A549 (cell line): ENCODE results near the gene TOGARAM1. TPM values are rescaled to one million over a fixed set of nuclear protein-coding genes. Genes with fewer than 3 reads are reported as not detected.

Experiments
- ATAC-seq, 2 experiments: fragments of 200-7000 bp in 1 of 2; fragments of >200 bp in 1 of 2; cut with Nextera tagmentation in 1 of 2; cut with Tn5 transposase in 1 of 2; 3 replicates each; pipeline versions ENCODE4 v1.8.0 to v1.9.1; 2018 to 2020; ENCODE audit warnings: mild to moderate bottlenecking in 1 of 2, moderate library complexity in 1 of 2
- CTCF ChIA-PET: fragments of 300-600 bp; sonication (Branson Sonifier 250); formaldehyde crosslinking; extraction: SDS; loops from one replicate; lab custom pipeline; 2021; ENCODE audit warnings: antibody characterized with exemption, inconsistent platforms; lab: Yijun Ruan, JAX
- POLR2A ChIA-PET: fragments of 350-600 bp; formaldehyde crosslinking; extraction: SDS; loops from one replicate; lab custom pipeline; 2021; ENCODE audit warnings: antibody characterized with exemption, inconsistent platforms; lab: Yijun Ruan, JAX
- DNase-seq, 2 experiments: peaks; one replicate each; pipeline versions ENCODE4 v3.0.0 to v3.0.0-alpha.2; 2011 to 2016; ENCODE audit warnings: low read depth in 1 of 2, low spot score in 1 of 2
- FAIRE-seq: peaks from 2 replicates; lab custom pipeline; 2011; peaks lifted over from hg19 to GRCh38; lab: Jason Lieb, UNC
- H3K27ac ChIP-seq, 2 experiments: fragments of >200 bp; sonication (Bioruptor Twin); formaldehyde crosslinking; 3 replicates each; pipeline ENCODE4 v1.5.1; 2016 to 2017
- H3K4me1 ChIP-seq: fragments of >200 bp; sonication (Bioruptor Twin); formaldehyde crosslinking; 3 replicates; pipeline ENCODE4 v1.6.1; 2016
- H3K4me2 ChIP-seq: fragments of >200 bp; sonication (Bioruptor Twin); formaldehyde crosslinking; 3 replicates; pipeline ENCODE4 v1.6.1; 2016
- H3K4me3 ChIP-seq: fragments of >200 bp; sonication (Bioruptor Twin); formaldehyde crosslinking; 3 replicates; pipeline ENCODE4 v1.5.1; 2016
- H3K9me3 ChIP-seq: fragments of >200 bp; sonication (Bioruptor Twin); formaldehyde crosslinking; 3 replicates; pipeline ENCODE4 v1.6.1; 2016
- BHLHE40 ChIP-seq: IDR thresholded peaks from 2 replicates; pipeline ENCODE4 v1.6.1; 2012; ENCODE audit warnings: low read depth, low read length, inconsistent platforms
- CBX2 ChIP-seq: fragments of 200-600 bp; sonication (generic); IDR thresholded peaks from 2 replicates; pipeline ENCODE4 v1.6.1; 2016; ENCODE audit warnings: low read depth, mild to moderate bottlenecking, borderline replicate concordance
- CEBPB ChIP-seq, 2 experiments: fragments of >200 bp in 1 of 2; sonication (Bioruptor Twin) in 1 of 2; formaldehyde crosslinking in 1 of 2; IDR thresholded peaks; 2 replicates each; pipeline ENCODE4 v1.6.1; 2012 to 2016
- CTCF ChIP-seq: fragments of >200 bp; sonication (Bioruptor Twin); formaldehyde crosslinking; IDR thresholded peaks from 3 replicates; pipeline ENCODE4 v1.5.1; 2016
- EHF ChIP-seq: fragments of 250-450 bp; sonication (Bioruptor Pico); IDR thresholded peaks from 2 replicates; pipeline ENCODE4 v1.5.0; 2020; ENCODE audit warnings: mild to moderate bottlenecking
- FOXS1 ChIP-seq: fragments of 250-450 bp; sonication (Bioruptor Pico); IDR thresholded peaks from 2 replicates; pipeline ENCODE4 v1.5.0; 2020; ENCODE audit warnings: mild to moderate bottlenecking, moderate library complexity
- GATA3 ChIP-seq: IDR thresholded peaks from 2 replicates; pipeline ENCODE4 v1.6.1; 2012; ENCODE audit warnings: borderline replicate concordance
- HES2 ChIP-seq: fragments of >200 bp; sonication (Bioruptor Twin); formaldehyde crosslinking; IDR thresholded peaks from 2 replicates; pipeline ENCODE4 v1.6.1; 2016
- HEYL ChIP-seq: fragments of 250-450 bp; sonication (Bioruptor Pico); IDR thresholded peaks from 2 replicates; pipeline ENCODE4 v1.8.0; 2021; ENCODE audit warnings: mild to moderate bottlenecking, moderate library complexity
- JUN ChIP-seq, 2 experiments: fragments of >200 bp; sonication (Bioruptor Twin); formaldehyde crosslinking; IDR thresholded peaks; 2 replicates in 1 of 2; 3 replicates in 1 of 2; pipeline ENCODE4 v1.6.1; 2016 to 2017
- KDM5A ChIP-seq: fragments of 200-600 bp; sonication (generic); IDR thresholded peaks from 2 replicates; pipeline ENCODE4 v1.6.1; 2016; ENCODE audit warnings: antibody characterized with exemption, mild to moderate bottlenecking
- MAZ ChIP-seq: fragments of 150-350 bp; IDR thresholded peaks from 2 replicates; pipeline ENCODE4 v1.6.1; 2014; ENCODE audit warnings: antibody characterized with exemption, low read depth, low read length, borderline replicate concordance
- MYC ChIP-seq: IDR thresholded peaks from 2 replicates; pipeline ENCODE4 v1.6.1; 2012; ENCODE audit warnings: mild to moderate bottlenecking, inconsistent platforms, low read length, improper control_type of control experiment, borderline replicate concordance
- PBX3 ChIP-seq: IDR thresholded peaks from 2 replicates; pipeline ENCODE4 v1.6.1; 2012
- PHF8 ChIP-seq: fragments of 200-600 bp; sonication (generic); IDR thresholded peaks from 2 replicates; pipeline ENCODE4 v1.6.1; 2016; ENCODE audit warnings: low read depth, mild to moderate bottlenecking, antibody characterized with exemption, moderate library complexity, borderline replicate concordance
- POLR2A ChIP-seq: IDR thresholded peaks from 2 replicates; pipeline ENCODE4 v1.6.1; 2012; ENCODE audit warnings: mild to moderate bottlenecking, low read length
- RAD21 ChIP-seq, 2 experiments: fragments of >200 bp in 1 of 2; sonication (Bioruptor Twin) in 1 of 2; formaldehyde crosslinking in 1 of 2; IDR thresholded peaks in 1 of 2; conservative IDR thresholded peaks in 1 of 2; 2 replicates in 1 of 2; 3 replicates in 1 of 2; pipeline ENCODE4 v1.6.1; 2012 to 2018; ENCODE audit warnings: inconsistent platforms in 1 of 2
- RCOR1 ChIP-seq: fragments of 150-350 bp; IDR thresholded peaks from 2 replicates; pipeline ENCODE4 v1.6.1; 2014; ENCODE audit warnings: antibody characterized with exemption, low read length, low read depth
- SMC3 ChIP-seq: fragments of >200 bp; sonication (Bioruptor Twin); formaldehyde crosslinking; IDR thresholded peaks from 3 replicates; pipeline ENCODE4 v1.6.1; 2018; ENCODE audit warnings: inconsistent platforms
- ZC3H11A ChIP-seq: fragments of 450-650 bp; IDR thresholded peaks from 2 replicates; pipeline ENCODE4 v1.6.1; 2014; ENCODE audit warnings: antibody characterized with exemption, mild to moderate bottlenecking
- ZFP36 ChIP-seq: fragments of 450-650 bp; IDR thresholded peaks from 2 replicates; pipeline ENCODE4 v1.6.1; 2014; ENCODE audit warnings: borderline replicate concordance; ENCODE audit not compliant: partially characterized antibody
- ZNF302 ChIP-seq: fragments of 250-450 bp; sonication (Bioruptor Pico); IDR thresholded peaks from 2 replicates; pipeline ENCODE4 v1.9.0; 2021; ENCODE audit warnings: inconsistent platforms, mild to moderate bottlenecking, moderate library complexity
- ZSCAN20 ChIP-seq: fragments of 250-450 bp; sonication (Bioruptor Pico); IDR thresholded peaks from 2 replicates; pipeline ENCODE4 v1.8.0; 2022; ENCODE audit warnings: mild to moderate bottlenecking, moderate library complexity
- WGBS: methylation state at CpG from one replicate; pipeline ENCODE4 v1.1.6; 2017; ENCODE audit errors: missing lambda C conversion rate; 5-methylcytosine and 5-hydroxymethylcytosine counted together
- polyA plus RNA-seq, 4 experiments: library from polyadenylated mRNA; depleted of rRNA in 3 of 4; stranded (reverse); fragments of >200 nt; fragmentation: RNase III in 1 of 4; extraction: RNeasy Plus Mini Kit Qiagen cat#74134 plus additional on column Dnase treatment in 1 of 4; gene quantifications; 2 replicates in 3 of 4; 3 replicates in 1 of 4; pipeline ENCODE4 v1.2.3, GENCODE V29; 2011 to 2017
- TF ChIP-seq, protein P1 (sequence below): fragments of 150-350 bp; IDR thresholded peaks from 2 replicates; pipeline ENCODE4 v1.6.1; 2014; ENCODE audit warnings: low read depth, mild to moderate bottlenecking, low read length

The TOGARAM1 gene
- polyA plus RNA-seq, 2 of the 4 experiments (the other 2 are of a cell fraction): 7.6 to 17.6 TPM

GRCh38 chr14:45095143-45095542, 133.2 kb downstream of the TOGARAM1 start:
- no peak overlapping the region for H3K4me2 ChIP-seq
- no peak for TF ChIP-seq RCOR1
- no peak for TF ChIP-seq HEYL (CRISPR knock-in tag)
- no peak for TF ChIP-seq ZC3H11A
- TF ChIP-seq RAD21 (conservative IDR thresholded peaks at IDR 0.05 in 1 of 2, IDR thresholded peaks at IDR 0.05 in 1 of 2): no peak
- TF ChIP-seq MYC: no peak
- no peak for TF ChIP-seq POLR2A
- TF ChIP-seq FOXS1 (CRISPR knock-in tag): no peak
- CTCF ChIA-PET: no interaction called here
- POLR2A ChIA-PET: no interaction called here
- no peak for FAIRE-seq
- ATAC-seq: no peak
- peaks cover 19% of the 10 kb centered on the region for H3K4me1 ChIP-seq
- H3K9me3 ChIP-seq: no peaks in the 10 kb centered on the region
- WGBS: 94% methylated on average over 4 of the region's 4 CpGs
- no peak overlapping the region for H3K4me3 ChIP-seq
- no peak for DNase-seq
- H3K27ac ChIP-seq: no peak overlapping the region

GRCh38 chr14:45096218-45096617, 134.2 kb downstream of the TOGARAM1 start:
- POLR2A ChIA-PET: no interaction called here
- no peak for TF ChIP-seq SMC3
- TF ChIP-seq, all 56 proteins: peak for 0
- WGBS: 85% methylated on average over 4 of the region's 4 CpGs
- FAIRE-seq (no peak), ATAC-seq (no peak), DNase-seq (no peak)
- H3K9me3 ChIP-seq: no peaks in the 10 kb centered on the region
- no peak overlapping the region for H3K27ac ChIP-seq
- H3K4me2 ChIP-seq: no peak overlapping the region
- peaks cover 8% of the 10 kb centered on the region for H3K4me1 ChIP-seq
- no peak overlapping the region for H3K4me3 ChIP-seq
- CTCF ChIA-PET: interaction anchor here (0.6 to 0.7 kb wide), 3 partner anchors 22 to 117 kb away, joined by 3 read pairs; no protein-coding TSS in a partner anchor

DNA sequence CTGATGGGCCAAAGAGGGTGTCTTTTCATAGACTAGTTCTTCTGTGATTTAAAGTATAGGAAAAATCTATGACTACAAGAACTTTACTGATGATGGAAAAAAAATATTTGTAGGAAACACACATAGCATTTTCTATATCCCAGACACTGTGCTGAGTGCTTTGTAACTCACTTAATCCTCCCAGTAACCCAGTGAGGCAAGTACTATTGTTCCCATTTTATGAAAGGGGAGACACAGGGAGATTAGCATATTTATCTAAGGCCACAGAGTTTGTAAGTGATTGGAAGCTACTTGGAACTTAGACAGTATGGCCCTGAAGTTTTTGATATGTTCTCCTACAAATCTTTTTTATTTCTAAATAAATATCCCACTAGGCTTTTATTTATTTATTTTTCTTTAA, 141.8 kb downstream of the TOGARAM1 start:
- no peak for TF ChIP-seq CBX2
- TF ChIP-seq PBX3: no peak
- no peak for TF ChIP-seq ZC3H11A
- TF ChIP-seq ZFP36: no peak
- TF ChIP-seq PHF8: no peak

GRCh38 chr14:45104561-45104960, 142.6 kb downstream of the TOGARAM1 start:
- DNase-seq: no peak
- no peak for FAIRE-seq
- no peak overlapping the region for H3K4me2 ChIP-seq
- CTCF ChIA-PET: no interaction called here
- 87% methylated on average over 1 of the region's 1 CpG for WGBS
- no peak overlapping the region for H3K27ac ChIP-seq
- no peak for ATAC-seq
- H3K9me3 ChIP-seq: no peaks in the 10 kb centered on the region
- no peak for TF ChIP-seq MAZ
- no peak for TF ChIP-seq ZNF302 (CRISPR knock-in tag)
- TF ChIP-seq POLR2A: no peak
- TF ChIP-seq HES2: no peak
- TF ChIP-seq ZSCAN20: no peak
- TF ChIP-seq JUN (IDR thresholded peaks at IDR 0.05): no peak
- TF ChIP-seq BHLHE40: no peak
- no peak for TF ChIP-seq PBX3
- no peak for TF ChIP-seq CTCF
- TF ChIP-seq CBX2: no peak
- no peak for TF ChIP-seq GATA3
- TF ChIP-seq RAD21 (conservative IDR thresholded peaks at IDR 0.05 in 1 of 2, IDR thresholded peaks at IDR 0.05 in 1 of 2): no peak
- TF ChIP-seq CEBPB (IDR thresholded peaks at IDR 0.05): no peak
- TF ChIP-seq, protein P1, sequence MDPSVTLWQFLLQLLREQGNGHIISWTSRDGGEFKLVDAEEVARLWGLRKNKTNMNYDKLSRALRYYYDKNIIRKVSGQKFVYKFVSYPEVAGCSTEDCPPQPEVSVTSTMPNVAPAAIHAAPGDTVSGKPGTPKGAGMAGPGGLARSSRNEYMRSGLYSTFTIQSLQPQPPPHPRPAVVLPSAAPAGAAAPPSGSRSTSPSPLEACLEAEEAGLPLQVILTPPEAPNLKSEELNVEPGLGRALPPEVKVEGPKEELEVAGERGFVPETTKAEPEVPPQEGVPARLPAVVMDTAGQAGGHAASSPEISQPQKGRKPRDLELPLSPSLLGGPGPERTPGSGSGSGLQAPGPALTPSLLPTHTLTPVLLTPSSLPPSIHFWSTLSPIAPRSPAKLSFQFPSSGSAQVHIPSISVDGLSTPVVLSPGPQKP: no peak
- TF ChIP-seq EHF (CRISPR knock-in tag): no peak
- TF ChIP-seq KDM5A: no peak
- TF ChIP-seq PHF8: no peak
- TF ChIP-seq, all 56 proteins: peak for 0
- Histone ChIP-seq H3K4me1 (no peaks in the 10 kb centered on the region), H3K4me3 (no peak overlapping the region)
- POLR2A ChIA-PET: interaction anchor here (1.0 kb wide), 1 partner anchor 9 kb away, joined by 3 read pairs; no protein-coding TSS in a partner anchor

More for the DNA sequence above, 141.8 kb downstream of the TOGARAM1 start:
- H3K4me2 ChIP-seq: no peak overlapping the region
- ATAC-seq (no peak), DNase-seq (no peak), FAIRE-seq (no peak)
- POLR2A ChIA-PET: no interaction called here
- no peak overlapping the region for H3K27ac ChIP-seq
- no peak overlapping the region for H3K4me3 ChIP-seq
- CTCF ChIA-PET: no interaction called here
- no peaks in the 10 kb centered on the region for H3K4me1 ChIP-seq
- H3K9me3 ChIP-seq: no peaks in the 10 kb centered on the region
